Upper lobe of left lung (tissue), 4 donors: Measurements from ENCODE around the gene PLD3.

Source experiments
- POLR2A ChIP-seq, 4 donors: fragments of 450-650 bp; IDR thresholded peaks; one replicate each; pipeline ENCODE4 v1.5.1; 2016 to 2017; ENCODE audit warnings: antibody characterized with exemption in 4 of 4, mild to moderate bottlenecking in 2 of 4
- TF ChIP-seq, protein P1 (sequence below), 6 experiments: fragments of 450-650 bp in 4 of 6; fragments of 200-600 bp in 2 of 6; sonication (generic) in 2 of 6; IDR thresholded peaks; one replicate each; pipeline ENCODE4 v1.5.1; 2016 to 2019; ENCODE audit warnings: antibody characterized with exemption in 6 of 6

DNA sequence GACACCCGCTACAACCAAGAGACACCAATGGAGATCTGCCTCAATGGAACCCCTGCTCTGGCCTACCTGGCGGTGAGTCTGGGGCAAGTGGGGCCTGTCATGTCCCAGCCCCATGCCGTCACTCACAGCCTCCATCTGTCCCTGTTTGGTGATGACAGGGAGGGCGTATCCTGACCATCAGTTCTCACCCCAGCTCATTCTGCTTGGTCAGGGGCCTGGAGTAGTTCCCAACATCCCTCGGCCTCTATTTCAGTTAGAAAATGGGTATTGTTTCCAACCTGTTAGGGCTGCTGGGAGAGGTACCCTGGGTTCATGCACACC lies 23.3 kb downstream of the PLD3 start:
- TF ChIP-seq, protein P1, sequence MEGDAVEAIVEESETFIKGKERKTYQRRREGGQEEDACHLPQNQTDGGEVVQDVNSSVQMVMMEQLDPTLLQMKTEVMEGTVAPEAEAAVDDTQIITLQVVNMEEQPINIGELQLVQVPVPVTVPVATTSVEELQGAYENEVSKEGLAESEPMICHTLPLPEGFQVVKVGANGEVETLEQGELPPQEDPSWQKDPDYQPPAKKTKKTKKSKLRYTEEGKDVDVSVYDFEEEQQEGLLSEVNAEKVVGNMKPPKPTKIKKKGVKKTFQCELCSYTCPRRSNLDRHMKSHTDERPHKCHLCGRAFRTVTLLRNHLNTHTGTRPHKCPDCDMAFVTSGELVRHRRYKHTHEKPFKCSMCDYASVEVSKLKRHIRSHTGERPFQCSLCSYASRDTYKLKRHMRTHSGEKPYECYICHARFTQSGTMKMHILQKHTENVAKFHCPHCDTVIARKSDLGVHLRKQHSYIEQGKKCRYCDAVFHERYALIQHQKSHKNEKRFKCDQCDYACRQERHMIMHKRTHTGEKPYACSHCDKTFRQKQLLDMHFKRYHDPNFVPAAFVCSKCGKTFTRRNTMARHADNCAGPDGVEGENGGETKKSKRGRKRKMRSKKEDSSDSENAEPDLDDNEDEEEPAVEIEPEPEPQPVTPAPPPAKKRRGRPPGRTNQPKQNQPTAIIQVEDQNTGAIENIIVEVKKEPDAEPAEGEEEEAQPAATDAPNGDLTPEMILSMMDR (IDR thresholded peaks at IDR 0.05), result no peak
- no peak for TF ChIP-seq POLR2A (IDR thresholded peaks at IDR 0.05)
